H1 (cell line): Measurements from ENCODE around the gene MTIF2. TPM values are rescaled to one million over a fixed set of nuclear protein-coding genes. Genes with fewer than 3 reads are reported as not detected.

ENCODE experiments used
- CTCF ChIA-PET: fragments of 300-600 bp; sonication (Branson Sonifier 250); formaldehyde crosslinking; loops from one replicate; lab custom pipeline; 2021; ENCODE audit not compliant: partially characterized antibody; lab: Charles Lee
- POLR2A ChIA-PET: fragments of 300-600 bp; sonication (Branson Sonifier 250); formaldehyde crosslinking; loops from one replicate; lab custom pipeline; 2021; ENCODE audit warnings: inconsistent platforms; ENCODE audit not compliant: partially characterized antibody; lab: Charles Lee
- DNase-seq, 2 experiments: peaks; one replicate each; pipeline versions ENCODE4 v3.0.0 to v3.0.0-alpha.2; 2010 to 2022; ENCODE audit warnings: low spot score in 2 of 2, low read depth in 1 of 2, mixed read lengths in 1 of 2
- FAIRE-seq: peaks from 2 replicates; lab custom pipeline; 2011; peaks lifted over from hg19 to GRCh38; lab: Jason Lieb, UNC
- H2AFZ ChIP-seq: 2 replicates; pipeline ENCODE4 v1.8.1; 2012; ENCODE audit warnings: low read length, inconsistent platforms
- H2AK5ac ChIP-seq: 2 replicates; pipeline ENCODE4 v1.6.1; 2013; ENCODE audit warnings: low read depth, low read length
- H2BK120ac ChIP-seq: replicated peaks from 2 replicates; pipeline ENCODE3; 2013; ENCODE audit warnings: low read depth, low read length, inconsistent platforms
- H2BK12ac ChIP-seq: 2 replicates; pipeline ENCODE4 v1.6.1; 2013; ENCODE audit warnings: low read depth, low read length
- H2BK15ac ChIP-seq: 2 replicates; pipeline ENCODE4 v1.6.1; 2013; ENCODE audit warnings: low read length
- H2BK20ac ChIP-seq: 2 replicates; pipeline ENCODE4 v1.6.1; 2013; ENCODE audit warnings: low read length
- H2BK5ac ChIP-seq: 2 replicates; pipeline ENCODE4 v1.6.1; 2013; ENCODE audit warnings: low read depth, low read length
- H3K14ac ChIP-seq: 2 replicates; pipeline ENCODE4 v1.6.1; 2013; ENCODE audit warnings: inconsistent platforms; ENCODE audit not compliant: insufficient read length
- H3K18ac ChIP-seq: 2 replicates; pipeline ENCODE4 v1.6.1; 2013; ENCODE audit warnings: low read length; ENCODE audit errors: extremely low read depth
- H3K23ac ChIP-seq: 2 replicates; pipeline ENCODE4 v1.6.1; 2013; ENCODE audit warnings: inconsistent platforms; ENCODE audit not compliant: insufficient read length
- H3K23me2 ChIP-seq: 2 replicates; pipeline ENCODE4 v1.6.1; 2013; ENCODE audit warnings: low read depth, low read length
- H3K27ac ChIP-seq: 2 replicates; pipeline ENCODE4 v1.6.1; 2011; ENCODE audit warnings: low read depth, low read length, inconsistent platforms
- H3K27me3 ChIP-seq, 4 experiments: replicated peaks in 1 of 4; 1 replicate in 1 of 4; 2 replicates in 3 of 4; pipeline versions ENCODE4 v1.6.1 to v1.8.1; 2011 to 2013; ENCODE audit warnings: low read length in 3 of 4, mild to moderate bottlenecking in 3 of 4, inconsistent platforms in 2 of 4, mixed read lengths in 2 of 4, moderate library complexity in 1 of 4; ENCODE audit not compliant: control insufficient read depth in 3 of 4, insufficient read depth in 3 of 4; ENCODE audit errors: extremely low read depth in 1 of 4
- H3K36me3 ChIP-seq, 4 experiments: 2 replicates each; pipeline versions ENCODE4 v1.6.1 to v1.8.1; 2011 to 2013; ENCODE audit warnings: mild to moderate bottlenecking in 4 of 4, low read length in 3 of 4, moderate library complexity in 2 of 4, control low read depth in 1 of 4, inconsistent platforms in 1 of 4; ENCODE audit not compliant: insufficient read depth in 4 of 4, control insufficient read depth in 2 of 4
- H3K4ac ChIP-seq: replicated peaks from 2 replicates; pipeline ENCODE3; 2013; ENCODE audit warnings: low read length, low read depth, mixed read lengths, inconsistent platforms; ENCODE audit not compliant: insufficient read length
- H3K4me1 ChIP-seq, 4 experiments: replicated peaks in 1 of 4; 1 replicate in 1 of 4; 2 replicates in 3 of 4; pipeline versions ENCODE4 v1.6.1 to v1.8.1; 2011 to 2013; ENCODE audit warnings: low read length in 3 of 4, inconsistent platforms in 2 of 4, mixed read lengths in 1 of 4; ENCODE audit not compliant: insufficient read depth in 4 of 4, control insufficient read depth in 3 of 4
- H3K4me2 ChIP-seq, 2 experiments: 2 replicates each; pipeline versions ENCODE4 v1.6.1 to v1.8.1; 2011 to 2013; ENCODE audit warnings: low read depth in 2 of 2, low read length in 2 of 2, control low read depth in 1 of 2, inconsistent platforms in 1 of 2, mild to moderate bottlenecking in 1 of 2; ENCODE audit not compliant: insufficient read depth in 1 of 2
- H3K4me3 ChIP-seq, 4 experiments: fragments of 200-600, 300-600 bp in 1 of 4; sonication (generic), shearing (Covaris generic), sonication (Bioruptor Twin) in 1 of 4; 2 replicates each; pipeline versions ENCODE4 v1.5.1 to v1.8.1; 2011 to 2016; ENCODE audit warnings: low read length in 4 of 4, low read depth in 3 of 4, control low read depth in 2 of 4, inconsistent platforms in 2 of 4, mild to moderate bottlenecking in 2 of 4, mixed read lengths in 1 of 4, moderate library complexity in 1 of 4; ENCODE audit not compliant: insufficient read depth in 2 of 4; ENCODE audit errors: extremely low read depth in 1 of 4
- H3K56ac ChIP-seq: replicated peaks from 2 replicates; pipeline ENCODE3; 2013; ENCODE audit warnings: low read depth, mild to moderate bottlenecking, mixed read lengths, low read length, inconsistent platforms; ENCODE audit not compliant: insufficient read length
- H3K79me1 ChIP-seq: 2 replicates; pipeline ENCODE4 v1.6.1; 2013; ENCODE audit warnings: low read depth, low read length, control low read depth
- H3K79me2 ChIP-seq, 2 experiments: 2 replicates each; pipeline versions ENCODE4 v1.6.1 to v1.8.1; 2012 to 2013; ENCODE audit warnings: low read length in 2 of 2, mild to moderate bottlenecking in 2 of 2, inconsistent platforms in 1 of 2; ENCODE audit not compliant: insufficient read depth in 2 of 2, control insufficient read depth in 1 of 2
- H3K9ac ChIP-seq, 4 experiments: replicated peaks in 1 of 4; 1 replicate in 1 of 4; 2 replicates in 3 of 4; pipeline versions ENCODE4 v1.6.1 to v1.8.1; 2011 to 2013; ENCODE audit warnings: low read depth in 3 of 4, low read length in 3 of 4, control low read depth in 2 of 4, mild to moderate bottlenecking in 2 of 4, moderate library complexity in 2 of 4, inconsistent platforms in 1 of 4; ENCODE audit errors: extremely low read depth in 1 of 4
- H3K9me3 ChIP-seq, 2 experiments: 2 replicates each; pipeline versions ENCODE4 v1.6.1 to v1.8.1; 2012 to 2013; ENCODE audit warnings: mild to moderate bottlenecking in 2 of 2, moderate library complexity in 2 of 2, control low read depth in 1 of 2, inconsistent platforms in 1 of 2, low read depth in 1 of 2, low read length in 1 of 2, mixed read lengths in 1 of 2; ENCODE audit not compliant: insufficient read depth in 2 of 2
- H4K20me1 ChIP-seq, 2 experiments: replicated peaks in 1 of 2; 2 replicates each; pipeline versions ENCODE3 to v1.8.1; 2011 to 2013; ENCODE audit warnings: inconsistent platforms in 2 of 2, low read length in 2 of 2, mild to moderate bottlenecking in 1 of 2; ENCODE audit not compliant: insufficient read depth in 2 of 2, control insufficient read depth in 1 of 2
- H4K5ac ChIP-seq: 2 replicates; pipeline ENCODE4 v1.6.1; 2013; ENCODE audit warnings: low read length, low read depth, mixed read lengths, inconsistent platforms; ENCODE audit not compliant: insufficient read length
- H4K8ac ChIP-seq: 2 replicates; pipeline ENCODE4 v1.8.0; 2013; ENCODE audit warnings: mild to moderate bottlenecking, moderate library complexity, low read length, inconsistent platforms; ENCODE audit not compliant: insufficient read depth; ENCODE audit errors: extremely low read depth
- H4K91ac ChIP-seq: replicated peaks from 2 replicates; pipeline ENCODE3; 2013; ENCODE audit warnings: low read length, mixed read lengths, inconsistent platforms; ENCODE audit not compliant: insufficient read length
- HDAC6 ChIP-seq: IDR thresholded peaks from one replicate; pipeline ENCODE4 v1.7.1; 2012; ENCODE audit warnings: low read depth, mild to moderate bottlenecking, inconsistent platforms, low read length, moderate library complexity
- POLR2A ChIP-seq, 2 experiments: IDR thresholded peaks; 1 replicate in 1 of 2; 2 replicates in 1 of 2; pipeline ENCODE4 v1.6.1; 2011; ENCODE audit warnings: low read depth in 2 of 2, low read length in 2 of 2, mild to moderate bottlenecking in 2 of 2; ENCODE audit errors: control extremely low read depth in 1 of 2
- POLR2AphosphoS5 ChIP-seq: IDR thresholded peaks from 2 replicates; pipeline ENCODE4 v1.6.1; 2011; ENCODE audit warnings: low read depth, low read length
- RFX5 ChIP-seq: IDR thresholded peaks from 2 replicates; pipeline ENCODE4 v1.6.1; 2011; ENCODE audit warnings: low read depth, low read length, improper control_type of control experiment, borderline replicate concordance
- WGBS, 2 experiments: shearing (Covaris generic) in 1 of 2; methylation state at CpG; one replicate each; pipeline versions ENCODE4 v1.1.6 to v1.1.7; 2013 to 2015; ENCODE audit warnings: low lambda C conversion rate in 2 of 2, mixed read lengths in 2 of 2, inconsistent platforms in 1 of 2, low coverage in 1 of 2, missing lambda C conversion rate in 1 of 2; ENCODE audit not compliant: insufficient replicate concordance in 2 of 2, insufficient coverage in 1 of 2, insufficient read length in 1 of 2; ENCODE audit errors: extremely low coverage in 1 of 2, missing lambda C conversion rate in 1 of 2; 5-methylcytosine and 5-hydroxymethylcytosine counted together
- polyA plus RNA-seq, 7 experiments: library from polyadenylated mRNA; depleted of rRNA in 3 of 7; stranded (reverse) in 5 of 7; unstranded in 2 of 7; fragments of >200 nt in 5 of 7; fragments of 200-250 nt in 2 of 7; gene quantifications; 1 replicate in 5 of 7; 2 replicates in 1 of 7; 4 replicates in 1 of 7; pipeline versions ENCODE4 v1.2.1 to v1.2.3, GENCODE V29; 2011 to 2013; ENCODE audit warnings: missing spikeins in 2 of 7, mixed read lengths in 2 of 7
- total RNA-seq: library from RNA; stranded (reverse); fragmentation: NEBNext Ultra II Directional; extraction: Animal tissue kit (Norgen Biotek cat#: 25700); gene quantifications from 2 replicates; pipeline ENCODE4 v1.2.1, GENCODE V29; 2021

Gene MTIF2
- total and polyA plus RNA-seq, 2 of the 8 experiments (the other 6 are each of a cell fraction or from before 2014, with no cell fraction given) = 11.0 to 36.0 TPM

GRCh38 chr2:55235724-55236538 lies 33.1 kb downstream of the MTIF2 start:
- Histone ChIP-seq H3K56ac (no peak overlapping the region), H4K91ac (no peak overlapping the region), H4K8ac (no peak overlapping the region), H3K9ac (no peak overlapping the region), H3K4ac (no peak overlapping the region), H3K27me3 (no peaks in the 10 kb centered on the region), H2AK5ac (no peak overlapping the region), H4K5ac (no peak overlapping the region), H3K79me2 (peaks cover 8 to 22% of the 10 kb centered on the region in 2 experiments; a peak in 3 of 4 replicates), H3K36me3 (peaks cover 20 to 59% (median 34%) of the 10 kb centered on the region in 4 experiments), H2BK5ac (no peak overlapping the region), H2BK12ac (no peak overlapping the region), H3K27ac (no peak overlapping the region), H3K23ac (no peak overlapping the region), H3K4me2 (no peak overlapping the region), H3K4me1 (peaks cover 0 to 5% (median 1%) of the 10 kb centered on the region in 4 experiments; a peak in 3 of 7 replicates), H2BK20ac (no peak overlapping the region), H2BK120ac (no peak overlapping the region), H2BK15ac (no peak overlapping the region), H3K14ac (no peak overlapping the region), H3K23me2 (peaks cover 6% of the 10 kb centered on the region), H3K18ac (no peak overlapping the region), H2AFZ (no peak overlapping the region), H3K4me3 (no peak overlapping the region), H3K9me3 (no peaks in the 10 kb centered on the region), H3K79me1 (no peaks in the 10 kb centered on the region), H4K20me1 (peaks cover 0 to 5% of the 10 kb centered on the region in 2 experiments)
- CTCF ChIA-PET = no interaction called here
- TF ChIP-seq POLR2AphosphoS5 = peak; percentile 33
- no peak for TF ChIP-seq HDAC6
- no peak for TF ChIP-seq RFX5
- TF ChIP-seq POLR2A (IDR thresholded peaks at IDR 0.05; ENCODE audit: control extremely low read depth in 1 of 2, low read depth in 2 of 2, low read length in 2 of 2) = peak in 1 of 2 experiments; percentile 68; a peak in 2 of 3 replicates
- POLR2A ChIA-PET = interaction anchor here (1.0 to 4.3 kb wide), 5 partner anchors 11 to 22 kb away, joined by 3 to 20 read pairs (median 6); no protein-coding TSS in a partner anchor
- WGBS, 2 experiments = 94% methylated on average over 3 of the region's 3 CpGs; no CpG with 5 or more reads in 1 of the 2 experiments
- FAIRE-seq (no peak), DNase-seq (no peak)
